Panc1 (cell line): ENCODE data around the gene TM2D1. TPM values are rescaled to one million over a fixed set of nuclear protein-coding genes. Genes with fewer than 3 reads are reported as not detected.

Experiments
- ATAC-seq: fragments of 200-7000 bp; cut with Tn5 transposase; 2 replicates; pipeline ENCODE4 v1.9.1; 2020; ENCODE audit warnings: mild to moderate bottlenecking, moderate library complexity
- Bru-seq: library from RNA; stranded (reverse); fragments of 400-500 nt; gene quantifications from one replicate; lab custom pipeline; 2021; lab: Mats Ljungman, UMichigan
- BruChase-seq, 2 experiments: library from RNA; stranded (reverse); fragments of 400-500 nt; gene quantifications; one replicate each; lab custom pipeline; 2021; lab: Mats Ljungman, UMichigan
- BruUV-seq: library from RNA; stranded (reverse); fragments of 400-500 nt; replicated peaks from 2 replicates; lab custom pipeline; 2021; lab: Mats Ljungman, UMichigan
- CTCF ChIA-PET: fragments of 300-600 bp; sonication (Branson Sonifier 250); formaldehyde crosslinking; loops from one replicate; lab custom pipeline; 2022; ENCODE audit warnings: antibody characterized with exemption; lab: Charles Lee
- POLR2A ChIA-PET: fragments of 300-600 bp; sonication (Branson Sonifier 250); formaldehyde crosslinking; loops from one replicate; lab custom pipeline; 2022; ENCODE audit warnings: antibody characterized with exemption; lab: Charles Lee
- DNase-seq: peaks from one replicate; pipeline ENCODE4 v3.0.0-alpha.2; 2010; ENCODE audit warnings: low read depth, low spot score
- H3K27ac ChIP-seq: 2 replicates; pipeline ENCODE4 v1.5.1; 2011; ENCODE audit warnings: mild to moderate bottlenecking, low read length, inconsistent platforms
- H3K27me3 ChIP-seq: fragments of 200-500 bp; sonication (Bioruptor generic); 2 replicates; pipeline ENCODE4 v1.6.0; 2014; ENCODE audit warnings: low read length, inconsistent platforms; ENCODE audit not compliant: control insufficient read depth, insufficient read depth
- H3K36me3 ChIP-seq: fragments of 200-500 bp; sonication (Bioruptor generic); 2 replicates; pipeline ENCODE4 v1.5.1; 2014; ENCODE audit warnings: inconsistent platforms, mild to moderate bottlenecking, low read length, moderate library complexity; ENCODE audit not compliant: control insufficient read depth, insufficient read depth
- H3K4me1 ChIP-seq: 2 replicates; pipeline ENCODE4 v1.5.1; 2011; ENCODE audit warnings: inconsistent platforms, mild to moderate bottlenecking, low read length, moderate library complexity; ENCODE audit not compliant: control insufficient read depth, insufficient read depth
- H3K4me3 ChIP-seq, 2 experiments: 2 replicates each; pipeline ENCODE4 v1.5.1; 2011 to 2012; ENCODE audit warnings: low read depth in 2 of 2, low read length in 2 of 2, mild to moderate bottlenecking in 2 of 2, inconsistent platforms in 1 of 2, moderate library complexity in 1 of 2
- H3K9me3 ChIP-seq: fragments of 200-500 bp; sonication (Bioruptor generic); 2 replicates; pipeline ENCODE4 v1.5.1; 2014; ENCODE audit warnings: low read depth, mild to moderate bottlenecking, inconsistent platforms, low read length, moderate library complexity; ENCODE audit not compliant: control insufficient read depth, insufficient read depth
- CTCF ChIP-seq: fragments of 450-650 bp; IDR thresholded peaks from 2 replicates; pipeline ENCODE4 v1.5.1; 2017; ENCODE audit warnings: mild to moderate bottlenecking
- POLR2AphosphoS5 ChIP-seq: IDR thresholded peaks from 2 replicates; pipeline ENCODE4 v1.6.1; 2012; ENCODE audit warnings: mild to moderate bottlenecking, low read depth, low read length, moderate library complexity
- REST ChIP-seq, 2 experiments: IDR thresholded peaks; 2 replicates each; pipeline ENCODE4 v1.6.1; 2011 to 2012; ENCODE audit warnings: low read depth in 2 of 2, control low read depth in 1 of 2, low read length in 1 of 2, mild to moderate bottlenecking in 1 of 2, moderate library complexity in 1 of 2; ENCODE audit not compliant: insufficient read depth in 1 of 2
- SIN3A ChIP-seq: IDR thresholded peaks from 2 replicates; pipeline ENCODE4 v1.6.1; 2012; ENCODE audit warnings: low read depth, mild to moderate bottlenecking, low read length, moderate library complexity, borderline replicate concordance; ENCODE audit not compliant: insufficient read depth
- TCF7L2 ChIP-seq: IDR thresholded peaks from 2 replicates; pipeline ENCODE4 v1.6.1; 2011; ENCODE audit warnings: mild to moderate bottlenecking, low read depth, low read length, inconsistent platforms
- in situ Hi-C: cut with HindIII; loops from 2 replicates; pipeline ENCODE4 v1.10.0; 2016; ENCODE audit warnings: low sequenced_read_pairs, low pct_unique_long_range_greater_than_20kb
- intact Hi-C: fragments of 100-400 bp; cut with micrococcal nuclease; formaldehyde crosslinking; loops from one replicate; pipeline ENCODE4 v1.10.0; 2022; ENCODE audit not compliant: unreplicated experiment
- long read RNA-seq: library from polyadenylated mRNA; unstranded; transcript quantifications from one replicate; pipeline ENCODE4 v2.0.0, GENCODE V29; 2021; ENCODE audit not compliant: unreplicated experiment
- polyA plus RNA-seq: library from polyadenylated mRNA; unstranded; fragments of >200 nt; gene quantifications from one replicate; pipeline ENCODE4 v1.2.1, GENCODE V29; 2012; ENCODE audit warnings: missing spikeins; ENCODE audit not compliant: insufficient read length
- total RNA-seq: library from RNA; stranded (reverse); gene quantifications from one replicate; pipeline ENCODE4 v1.2.1, GENCODE V29; 2021; ENCODE audit not compliant: unreplicated experiment

The TM2D1 gene
- total RNA-seq (43.2 TPM), Bru-seq, nascent RNA (percentile 87 among the genes with signal in this experiment), BruChase-seq, experiment 1, labeled RNA remaining after a 2-hour chase (percentile 85 among the genes with signal in this experiment), BruChase-seq, experiment 2, labeled RNA remaining after a 6-hour chase (percentile 82 among the genes with signal in this experiment)
- polyA plus RNA-seq: 36.5 TPM
- long read RNA-seq, transcript TM2D1-201 (7 exons, 1,250 nt): major isoform, 50 of 87 reads
- long read RNA-seq, transcript TM2D1-206 (2 exons, 744 nt): minor isoform, 5 of 87 reads
- long read RNA-seq, partial matches to known transcripts: 13 of 87 reads
- long read RNA-seq, other reads (novel, unspliced or antisense): 18 of 87 reads

- CTCF ChIA-PET: no interaction called here
- H3K27ac ChIP-seq: peak within 1 kb of the TSS; percentile 97
- intact Hi-C loops: no loop called here
These were observed at the start of gene TM2D1 for GRCh38 chr1:61724813-61725694. Gene TM2D1 (minus strand): TSS chr1:61725141. CDS start chr1:61725120, 21 bp downstream.

More at GRCh38 chr1:61724813-61725694, at the start of gene TM2D1:
- TSS peak; percentile 96 for BruUV-seq
- Histone ChIP-seq H3K9me3 (no peaks in the 10 kb centered on the region), H3K36me3 (peaks cover 9% of the 10 kb centered on the region), H3K4me3 (peak within 1 kb of the TSS; percentile 95 to 96), H3K4me1 (peaks cover 12% of the 10 kb centered on the region; the same call in 1 of the 2 replicates), H3K27me3 (no peaks in the 10 kb centered on the region)
- in situ Hi-C loops: no loop called here
- TF ChIP-seq SIN3A (peak; percentile 86; the same call in 1 of the 2 replicates), CTCF (no peak), TCF7L2 (no peak), REST (IDR thresholded peaks at IDR 0.05; ENCODE audit: insufficient read depth in 1 of 2, low read depth in 2 of 2, low read length in 1 of 2) (no peak), POLR2AphosphoS5 (peak; percentile 93)
- DNase-seq (peak; percentile 82), ATAC-seq (peak; percentile 100)
- POLR2A ChIA-PET: no interaction called here
